HG02885 (cell line): Measurements from ENCODE around the gene GLRA2.
"Not testable (repeated sequence)": the region's sequence is repeated elsewhere in the genome, so short reads cannot be mapped to it uniquely, and the experiment has no call there.

ENCODE experiments used
- ATAC-seq: cut with Tn5 transposase; IDR thresholded peaks from one replicate; pipeline ENCODE4 v1.9.1; 2021; ENCODE audit warnings: mild to moderate bottlenecking; ENCODE audit not compliant: unreplicated experiment, poor library complexity

The GLRA2 gene

DNA sequence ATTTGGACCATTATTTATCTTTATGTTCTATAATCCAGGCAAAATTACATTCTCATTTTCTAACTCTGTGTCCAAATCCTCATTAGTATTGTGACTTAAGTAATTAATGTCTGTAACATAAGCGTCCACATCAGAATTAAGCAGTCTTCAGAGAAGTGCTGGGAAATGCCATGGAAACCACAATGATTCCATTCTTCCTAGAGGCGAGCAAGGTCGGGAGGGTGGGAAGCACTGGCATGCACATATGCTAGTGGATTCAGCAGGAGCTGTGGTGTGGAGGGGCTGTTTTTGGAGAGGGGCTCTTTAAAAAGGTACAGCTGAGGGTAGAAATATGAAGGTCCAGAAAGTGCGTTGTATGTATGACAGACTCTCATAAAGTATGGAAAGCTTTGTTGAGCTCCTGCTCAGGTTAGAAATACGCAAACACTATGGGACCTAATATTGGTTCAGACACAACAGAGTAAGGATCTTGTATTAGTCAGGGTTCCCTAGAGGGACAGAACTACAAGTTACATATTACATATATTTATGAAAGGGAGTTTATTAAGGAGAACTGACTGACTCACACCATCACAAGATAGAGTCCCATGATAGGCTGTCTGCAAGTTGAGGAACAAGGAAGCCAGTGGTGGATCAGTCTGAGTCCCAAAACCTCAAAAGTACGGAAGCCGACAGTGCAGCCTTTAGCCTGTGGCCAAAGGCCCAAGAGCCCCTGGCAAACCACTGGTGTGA lies 61.5 kb downstream of the GLRA2 start:
- ATAC-seq: no peak

DNA sequence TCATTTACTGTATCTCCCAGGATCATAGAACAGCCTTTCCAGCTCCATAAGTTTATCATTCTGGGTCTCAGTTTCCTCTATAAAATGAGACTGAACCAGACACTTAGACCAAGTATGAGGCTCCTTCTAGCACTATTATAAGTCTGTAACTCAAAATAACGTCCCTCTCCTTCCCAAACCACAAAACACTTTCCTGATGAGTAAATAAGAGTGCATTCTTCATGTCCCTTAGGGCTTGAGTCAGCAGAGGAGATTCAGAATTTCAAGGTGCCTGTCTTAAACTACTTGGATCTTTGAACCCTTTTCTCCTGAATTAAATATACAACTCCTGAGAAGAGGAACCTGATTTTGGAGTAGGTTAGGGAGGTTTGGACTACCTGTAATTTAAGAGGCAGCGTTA lies 62.6 kb downstream of the GLRA2 start:
- ATAC-seq: no peak

DNA sequence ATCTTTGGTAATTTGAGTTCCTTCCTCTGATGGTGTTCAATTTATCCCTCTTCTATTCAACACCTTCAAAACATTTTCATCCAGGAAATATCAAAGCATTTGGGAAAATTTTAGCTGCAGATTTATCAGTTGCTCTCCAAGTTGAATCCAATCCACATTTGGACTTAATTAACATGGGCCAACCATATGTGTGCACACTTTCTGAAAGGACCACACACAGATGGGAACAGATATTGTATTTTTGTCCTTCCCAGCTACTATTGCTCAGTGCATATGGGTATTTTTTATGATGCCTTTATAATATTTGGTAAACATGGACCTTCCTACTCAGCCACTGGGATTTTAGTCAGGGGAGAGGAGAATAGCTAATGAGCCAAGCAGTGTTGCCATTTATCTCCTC lies 65.2 kb downstream of the GLRA2 start:
- ATAC-seq: no peak

GRCh38 chrX:14598330-14598729 lies 69.0 kb downstream of the GLRA2 start:
- no peak for ATAC-seq

DNA sequence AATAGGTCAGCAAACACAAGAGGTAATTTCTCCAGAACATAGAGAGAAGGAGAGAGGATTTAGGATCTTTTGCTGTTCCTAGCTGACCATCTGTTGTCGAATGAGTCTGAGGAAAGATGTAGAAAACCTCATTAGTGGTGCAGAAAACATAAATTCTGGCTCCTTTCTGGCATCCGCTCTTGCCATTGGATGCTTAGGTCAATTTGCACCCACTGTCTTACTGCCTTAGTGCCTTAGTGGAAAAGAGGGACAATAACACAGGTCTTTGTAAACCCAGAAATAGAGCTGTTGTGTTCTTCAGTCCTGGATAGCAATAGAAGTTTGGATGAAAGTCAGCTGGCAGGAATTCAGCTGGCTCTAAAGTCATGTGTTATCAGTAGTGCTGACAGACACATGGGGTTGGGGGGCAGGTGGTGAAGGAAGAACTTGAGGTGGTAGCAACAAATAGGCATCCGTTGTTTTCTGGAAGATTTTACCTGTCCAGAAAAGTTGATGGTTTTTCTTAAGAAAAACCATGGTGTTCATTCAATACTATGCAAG lies 78.2 kb downstream of the GLRA2 start:
- ATAC-seq: no peak

DNA sequence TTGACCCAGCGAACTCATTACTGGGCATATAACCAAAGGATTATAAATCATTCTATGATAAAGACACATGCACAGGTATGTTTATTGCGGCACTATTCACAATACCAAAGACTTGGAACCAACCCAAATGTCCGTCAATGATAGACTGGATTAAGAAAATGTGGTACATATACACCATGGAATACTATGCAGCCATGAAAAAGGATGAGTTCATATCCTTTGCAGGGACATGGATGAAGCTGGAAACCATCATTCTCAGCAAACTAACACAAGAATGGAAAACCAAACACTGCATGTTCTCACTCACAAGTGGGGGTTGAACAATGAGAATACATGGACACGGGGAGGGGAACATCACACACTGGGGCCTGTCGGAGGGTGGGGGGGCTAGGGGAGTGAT lies 83.1 kb downstream of the GLRA2 start:
- ATAC-seq: not testable (repeated sequence)

DNA sequence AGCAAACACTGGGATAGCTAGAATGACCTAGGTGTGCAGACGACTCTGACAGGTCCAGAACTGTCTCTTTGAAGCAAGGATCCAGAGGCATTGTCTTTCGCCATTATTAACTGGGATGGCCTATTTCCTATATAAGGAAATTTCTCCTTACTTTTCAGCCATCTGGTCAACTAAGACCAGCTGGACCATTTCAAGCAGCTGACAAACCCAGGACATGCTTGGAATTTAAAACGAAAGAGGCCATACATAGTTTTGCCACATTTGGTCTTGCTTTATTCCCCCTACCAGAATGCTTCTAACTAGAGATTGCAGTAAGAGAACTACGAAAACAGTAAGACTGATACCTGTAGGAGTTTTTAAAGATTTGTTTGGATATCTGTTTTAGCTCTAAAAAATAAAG lies 87.0 kb downstream of the GLRA2 start:
- no peak for ATAC-seq

DNA sequence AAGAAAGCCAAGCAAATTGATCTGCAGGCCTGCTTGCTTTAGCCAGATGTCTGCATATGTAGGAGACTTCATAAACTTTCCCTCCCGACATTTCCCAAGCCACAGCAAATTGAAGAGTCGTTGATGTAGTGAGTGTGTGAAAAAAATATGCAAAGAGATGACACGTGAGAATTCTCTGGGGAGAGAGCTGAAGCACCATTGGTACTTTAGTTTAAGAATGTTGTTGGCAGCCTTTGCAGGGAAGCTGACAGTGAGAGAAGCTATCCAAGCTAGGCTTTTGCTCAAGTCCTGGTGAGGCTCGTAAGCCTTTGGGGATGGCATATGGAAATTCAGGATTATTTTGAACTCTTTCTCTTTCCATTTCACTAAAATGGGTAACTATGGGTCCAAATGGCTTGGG lies 87.5 kb downstream of the GLRA2 start:
- no peak for ATAC-seq

- no peak for ATAC-seq
These were observed 89.0 kb downstream of the GLRA2 start for GRCh38 chrX:14618177-14618965.

DNA sequence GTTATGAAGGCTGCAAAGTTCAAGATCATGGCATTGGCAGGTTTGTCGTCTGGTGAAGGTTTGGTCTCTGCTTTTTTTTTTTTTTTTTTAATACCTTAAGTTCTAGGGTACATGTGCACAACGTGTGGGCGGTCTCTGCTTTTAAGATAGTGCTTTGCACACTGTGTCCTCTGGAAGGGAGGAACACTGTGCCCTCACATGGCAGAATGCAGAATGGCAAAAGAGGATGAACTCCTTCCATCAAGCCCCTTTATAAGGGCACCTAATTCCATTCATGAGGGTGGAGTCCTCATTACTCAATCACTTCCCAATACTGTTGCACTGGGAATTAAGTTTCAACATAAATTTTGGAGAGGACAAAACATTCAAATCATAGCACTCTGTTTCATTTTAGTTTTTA lies 101.4 kb downstream of the GLRA2 start:
- no peak for ATAC-seq

DNA sequence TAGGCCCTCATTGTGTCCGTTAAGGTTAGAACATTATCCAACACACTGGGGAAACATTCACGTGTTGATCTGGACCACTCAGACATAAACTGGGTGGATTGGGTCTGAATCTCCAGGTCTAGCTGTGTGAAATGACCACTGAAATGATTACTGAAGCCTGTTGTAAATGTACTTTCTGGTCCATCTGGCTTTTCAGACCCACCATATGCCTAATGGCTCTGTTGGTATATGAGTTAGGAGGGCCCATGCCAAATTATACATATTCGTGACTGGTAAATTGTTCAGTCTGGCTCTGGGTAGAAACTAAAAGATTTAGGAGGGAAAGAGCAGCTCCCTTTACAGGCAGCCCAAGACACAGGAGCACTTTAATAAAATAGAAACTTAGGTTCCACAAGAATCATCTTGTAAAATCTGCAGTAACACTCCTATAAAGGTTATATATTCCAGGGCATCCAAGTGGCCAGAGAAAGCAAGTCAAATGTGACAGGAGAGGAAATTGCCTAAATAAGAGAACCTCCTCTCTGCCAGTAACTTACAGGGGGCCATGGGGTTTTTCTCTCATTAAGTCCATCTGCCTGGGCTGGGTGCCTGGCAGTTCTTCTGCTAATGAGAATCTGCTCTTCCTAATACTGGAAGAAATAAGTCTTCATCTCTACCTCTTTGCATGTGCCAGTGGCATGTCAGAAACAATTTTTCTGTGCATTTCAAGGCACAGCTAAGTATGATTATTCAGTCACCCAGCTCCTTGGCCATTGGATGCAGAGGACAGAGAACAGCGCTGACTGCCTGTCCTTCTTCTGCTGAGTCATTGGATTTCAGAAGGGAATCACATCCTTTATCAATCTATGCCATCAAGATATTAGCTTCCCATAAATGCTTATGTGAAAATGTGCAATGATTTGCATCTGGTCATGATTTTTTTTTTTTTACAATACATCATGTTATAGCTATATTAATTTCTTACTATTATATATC lies 112.6 kb downstream of the GLRA2 start:
- no peak for ATAC-seq

- ATAC-seq: no peak
These were observed 131.6 kb downstream of the GLRA2 start for GRCh38 chrX:14660970-14661369.

DNA sequence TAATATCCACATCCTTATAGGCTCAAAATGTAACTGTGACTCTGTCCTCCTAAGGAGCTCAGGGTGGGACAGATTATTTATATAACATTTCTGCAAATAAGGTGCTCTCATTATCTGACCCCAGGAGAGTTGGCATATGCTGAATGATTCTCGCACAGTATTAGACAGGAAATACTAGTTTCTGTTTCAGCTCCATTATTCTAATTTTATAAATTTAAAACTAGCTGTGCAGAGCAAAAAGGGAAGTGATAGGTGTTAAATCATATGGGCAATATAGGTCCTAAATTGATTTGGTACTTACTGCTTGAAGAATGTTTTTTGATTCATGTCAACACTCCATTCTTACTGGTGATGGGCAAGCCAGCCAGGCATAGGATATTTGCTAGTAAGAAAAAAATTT lies 141.5 kb downstream of the GLRA2 start:
- peak; percentile 61 for ATAC-seq

DNA sequence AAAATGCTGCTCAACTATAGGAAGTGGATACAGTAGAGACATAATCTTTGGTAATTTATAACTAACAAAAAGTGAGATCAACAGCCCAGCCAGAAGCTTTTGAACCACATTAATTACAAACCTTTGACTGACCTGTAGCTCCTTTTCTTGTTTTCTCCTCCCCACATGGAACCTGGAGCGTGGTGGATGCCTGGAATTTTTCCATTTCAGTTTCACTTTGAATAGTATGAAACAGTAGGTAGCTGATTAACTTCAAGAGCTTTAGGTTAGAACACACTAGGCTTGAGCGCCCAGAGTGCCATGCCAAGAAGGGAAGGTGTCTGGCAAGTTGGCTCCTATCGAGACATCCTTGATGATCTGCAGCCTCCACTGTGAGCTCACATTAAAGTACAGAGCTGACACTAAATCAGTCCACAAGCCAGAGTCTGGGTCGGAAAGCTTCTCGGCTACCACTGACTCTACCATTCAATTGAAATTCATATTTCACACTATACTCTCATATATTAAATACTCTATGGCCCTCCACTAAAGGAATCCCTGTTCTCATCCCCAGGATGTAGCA lies 143.4 kb downstream of the GLRA2 start:
- ATAC-seq: no peak

- no peak for ATAC-seq
These were observed 143.9 kb downstream of the GLRA2 start for GRCh38 chrX:14673236-14673635.

GRCh38 chrX:14673764-14674163 lies 144.4 kb downstream of the GLRA2 start:
- peak; percentile 93 for ATAC-seq

DNA sequence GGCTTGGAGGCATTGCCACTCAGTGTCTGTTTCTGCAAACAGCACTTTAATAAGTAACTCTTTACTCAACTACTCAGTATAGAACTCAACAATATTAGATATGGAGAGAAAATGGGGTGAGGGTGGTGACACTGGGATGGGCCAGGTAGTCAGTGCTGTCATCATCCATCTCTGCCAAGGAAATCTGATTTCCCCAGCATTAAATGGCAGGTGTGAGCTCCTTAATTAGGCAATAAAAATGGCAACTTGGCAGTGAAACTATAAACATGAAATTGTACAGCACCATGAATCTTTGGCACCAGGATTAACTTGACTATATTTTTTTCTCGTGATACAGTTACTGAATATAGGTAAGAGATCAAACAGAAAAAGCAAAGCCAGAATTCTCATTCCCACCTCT lies 146.2 kb downstream of the GLRA2 start:
- no peak for ATAC-seq

- no peak for ATAC-seq
These were observed 147.1 kb downstream of the GLRA2 start for GRCh38 chrX:14676431-14676830.

- ATAC-seq: not testable (repeated sequence)
These were observed 159.0 kb downstream of the GLRA2 start for GRCh38 chrX:14688331-14688730.

- no peak for ATAC-seq
These were observed 161.2 kb downstream of the GLRA2 start for GRCh38 chrX:14690553-14690952.
